ENCODE results near the gene ASB17. TPM values are rescaled to one million over a fixed set of nuclear protein-coding genes. Genes with fewer than 3 reads are reported as not detected.

Gene ASB17
- total and polyA plus RNA-seq, 12 donors: not detected

DNA sequence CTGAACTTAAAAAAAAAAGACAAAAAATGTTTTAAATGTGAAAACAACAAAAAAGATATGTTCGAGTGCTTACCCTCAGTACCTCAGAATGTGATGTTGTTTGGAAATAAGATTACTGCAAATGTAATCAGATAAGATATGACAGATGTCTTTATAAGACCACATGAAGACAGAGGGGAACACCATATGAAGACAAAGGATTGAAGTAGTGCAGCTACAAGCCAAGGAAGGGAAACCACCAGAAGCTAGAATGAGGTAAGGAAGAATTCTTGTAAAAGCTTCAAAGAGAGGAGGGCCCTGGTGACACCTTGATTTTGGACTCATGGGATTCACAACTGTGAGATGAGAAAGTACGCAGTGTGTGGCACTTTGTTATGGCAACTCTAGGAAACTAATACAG lies 15.4 kb downstream of the ASB17 start:
- DNase-seq: no peak
- Histone ChIP-seq H3K4me3 (no peak overlapping the region), H3K36me3 (replicated peaks in 1 of 2) (no peaks in the 10 kb centered on the region), H3K4me1 (replicated peaks in 1 of 2) (no peaks in the 10 kb centered on the region), H3K9me3 (replicated peaks in 1 of 3) (no peaks in the 10 kb centered on the region), H3K27ac (no peak overlapping the region), H3K27me3 (no peaks in the 10 kb centered on the region)
- intact Hi-C loops (cut with DNase I): no loop called here
- TF ChIP-seq, protein P1, sequence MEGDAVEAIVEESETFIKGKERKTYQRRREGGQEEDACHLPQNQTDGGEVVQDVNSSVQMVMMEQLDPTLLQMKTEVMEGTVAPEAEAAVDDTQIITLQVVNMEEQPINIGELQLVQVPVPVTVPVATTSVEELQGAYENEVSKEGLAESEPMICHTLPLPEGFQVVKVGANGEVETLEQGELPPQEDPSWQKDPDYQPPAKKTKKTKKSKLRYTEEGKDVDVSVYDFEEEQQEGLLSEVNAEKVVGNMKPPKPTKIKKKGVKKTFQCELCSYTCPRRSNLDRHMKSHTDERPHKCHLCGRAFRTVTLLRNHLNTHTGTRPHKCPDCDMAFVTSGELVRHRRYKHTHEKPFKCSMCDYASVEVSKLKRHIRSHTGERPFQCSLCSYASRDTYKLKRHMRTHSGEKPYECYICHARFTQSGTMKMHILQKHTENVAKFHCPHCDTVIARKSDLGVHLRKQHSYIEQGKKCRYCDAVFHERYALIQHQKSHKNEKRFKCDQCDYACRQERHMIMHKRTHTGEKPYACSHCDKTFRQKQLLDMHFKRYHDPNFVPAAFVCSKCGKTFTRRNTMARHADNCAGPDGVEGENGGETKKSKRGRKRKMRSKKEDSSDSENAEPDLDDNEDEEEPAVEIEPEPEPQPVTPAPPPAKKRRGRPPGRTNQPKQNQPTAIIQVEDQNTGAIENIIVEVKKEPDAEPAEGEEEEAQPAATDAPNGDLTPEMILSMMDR (IDR thresholded peaks at IDR 0.05): no peak
- TF ChIP-seq POLR2A (IDR thresholded peaks at IDR 0.05): no peak
- 70 to 83% (median 76%) methylated on average over 2 of the region's 2 CpGs for WGBS, 4 donors

DNA sequence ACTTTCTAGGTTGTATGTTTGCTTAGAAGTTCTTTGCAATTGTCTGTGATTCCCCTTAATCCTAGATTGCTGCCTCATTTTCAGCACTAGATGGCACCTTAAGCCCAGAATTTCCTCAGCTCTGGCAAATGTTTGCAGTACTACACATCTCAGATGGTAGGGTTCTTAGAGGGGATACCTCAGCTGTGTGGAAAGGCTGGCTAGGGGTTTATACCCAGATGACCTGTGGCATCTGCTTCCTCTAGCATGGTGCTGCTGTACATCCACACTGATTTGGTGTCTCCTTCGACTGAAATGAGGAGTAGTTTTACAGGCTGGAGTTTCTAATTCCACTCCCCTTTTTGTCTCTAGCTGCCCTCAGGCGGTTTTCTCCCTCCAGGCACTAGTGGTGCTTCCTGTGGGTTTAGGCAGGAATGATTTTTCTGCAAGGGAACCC lies 23.5 kb downstream of the ASB17 start:
- 40 to 51% (median 44%) methylated on average over 2 of the region's 2 CpGs for WGBS, 4 donors
- no peak for TF ChIP-seq POLR2A (IDR thresholded peaks at IDR 0.05)
- TF ChIP-seq, protein P1 (IDR thresholded peaks at IDR 0.05): peak in 2 of 6 experiments; percentile 20 to 21
- DNase-seq: no peak
- H3K27me3 ChIP-seq: no peaks in the 10 kb centered on the region
- H3K4me3 ChIP-seq: no peak overlapping the region
- H3K27ac ChIP-seq: no peak overlapping the region
- intact Hi-C loops (cut with DNase I): no loop called here
- no peaks in the 10 kb centered on the region for H3K4me1 ChIP-seq (replicated peaks in 1 of 2)
- no peaks in the 10 kb centered on the region for H3K9me3 ChIP-seq (replicated peaks in 1 of 3)
- no peaks in the 10 kb centered on the region for H3K36me3 ChIP-seq (replicated peaks in 1 of 2)

DNA sequence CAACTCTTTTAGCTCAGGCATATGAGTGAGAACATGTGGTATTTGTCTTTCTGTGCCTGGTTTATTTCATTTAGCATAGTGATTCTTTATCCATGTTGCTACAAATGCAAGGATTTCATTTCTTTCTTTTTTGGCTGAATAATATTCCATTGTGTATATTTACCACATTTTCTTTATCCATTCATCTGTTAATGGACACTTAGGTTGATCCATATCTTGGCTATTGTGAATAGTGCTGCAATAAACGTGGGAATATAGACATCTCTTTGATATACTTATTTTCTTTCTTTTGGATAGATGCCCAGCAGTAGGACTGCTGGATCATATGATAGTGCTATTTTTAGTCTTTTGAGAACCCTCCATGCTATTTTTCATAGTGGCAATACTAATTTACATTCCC lies 30.8 kb downstream of the ASB17 start:
- no peak for DNase-seq
- no peak for TF ChIP-seq POLR2A (IDR thresholded peaks at IDR 0.05)
- TF ChIP-seq, protein P1 (IDR thresholded peaks at IDR 0.05): no peak
- Histone ChIP-seq H3K4me1 (replicated peaks in 1 of 2) (no peaks in the 10 kb centered on the region), H3K27me3 (no peaks in the 10 kb centered on the region), H3K36me3 (replicated peaks in 1 of 2) (no peaks in the 10 kb centered on the region), H3K9me3 (replicated peaks in 1 of 3) (no peaks in the 10 kb centered on the region), H3K4me3 (no peak overlapping the region), H3K27ac (no peak overlapping the region)
- 17 to 48% (median 35%) methylated on average over 1 of the region's 1 CpG for WGBS, 4 donors
- intact Hi-C loops (cut with DNase I): no loop called here

DNA sequence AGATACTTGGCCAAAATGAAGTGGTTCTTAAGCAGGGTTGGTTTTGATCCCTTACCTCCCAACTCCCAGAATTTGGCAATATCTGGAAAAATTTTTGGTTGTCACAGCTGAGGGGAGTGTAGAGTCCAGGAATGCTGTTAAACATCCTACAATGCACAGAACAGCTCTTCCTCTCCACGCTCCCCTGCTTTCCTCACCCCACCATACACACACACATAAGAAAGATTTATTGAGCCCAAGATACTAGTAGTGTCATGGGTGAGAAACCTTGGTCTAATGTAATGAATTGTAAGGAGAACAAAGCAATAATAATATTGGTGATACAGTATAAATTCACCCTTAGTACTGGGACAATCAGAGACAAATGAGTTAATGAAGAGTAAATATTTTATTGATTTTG lies 47.8 kb downstream of the ASB17 start:
- no peaks in the 10 kb centered on the region for H3K9me3 ChIP-seq (replicated peaks in 1 of 3)
- no peak for DNase-seq
- TF ChIP-seq, protein P1 (IDR thresholded peaks at IDR 0.05): no peak
- no peak for TF ChIP-seq POLR2A (IDR thresholded peaks at IDR 0.05)
- no peaks in the 10 kb centered on the region for H3K27me3 ChIP-seq
- WGBS, 4 donors: 46 to 70% (median 62%) methylated on average over 1 of the region's 1 CpG
- H3K4me3 ChIP-seq: no peak overlapping the region
- intact Hi-C loops (cut with DNase I): no loop called here
- H3K36me3 ChIP-seq (replicated peaks in 1 of 2): no peaks in the 10 kb centered on the region
- H3K4me1 ChIP-seq (replicated peaks in 1 of 2): no peaks in the 10 kb centered on the region
- no peak overlapping the region for H3K27ac ChIP-seq
